Measurements from ENCODE around the gene CSTPP1. TPM values are rescaled to one million over a fixed set of nuclear protein-coding genes. Genes with fewer than 3 reads are reported as not detected.
"Not testable (repeated sequence)": the region's sequence is repeated elsewhere in the genome, so short reads cannot be mapped to it uniquely, and the experiment has no call there.

Gene CSTPP1
- total RNA-seq, 1 experiment from 2014 or later, result 88.3 TPM

DNA sequence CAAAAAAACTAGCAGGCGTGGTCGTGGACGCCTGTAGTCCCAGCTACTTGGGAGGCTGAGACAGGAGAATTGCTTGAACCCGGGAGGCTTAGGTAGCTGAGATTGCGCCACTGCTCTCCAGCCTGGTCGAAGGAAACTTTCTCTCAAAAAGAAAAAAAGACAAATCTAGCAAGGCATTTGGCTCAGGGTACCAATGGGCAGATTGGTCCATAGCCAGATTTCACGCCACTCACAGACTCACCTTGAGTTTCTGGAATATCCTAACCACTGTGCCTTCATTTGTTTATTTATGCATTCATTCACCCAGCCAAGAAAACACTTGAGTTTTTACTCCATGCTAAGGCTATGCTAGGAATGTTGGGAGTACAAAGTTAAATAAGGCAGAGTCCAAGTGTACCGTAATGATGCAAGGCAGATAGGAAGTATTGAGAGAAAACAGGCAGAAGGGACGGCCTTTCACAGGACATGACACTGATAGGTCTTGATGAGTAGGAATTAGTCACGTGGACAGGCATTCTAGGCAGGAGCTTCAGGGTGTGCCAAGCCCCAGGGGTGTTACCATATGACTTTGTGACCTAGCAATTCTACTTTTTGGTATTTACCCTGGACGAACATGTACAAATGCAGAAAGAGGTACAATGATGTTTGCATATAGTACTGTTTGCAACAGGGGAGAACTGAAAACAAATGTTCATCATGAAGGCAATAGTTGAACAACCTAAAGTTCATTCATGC, 252.7 kb downstream of the CSTPP1 start:
- H3K36me3 ChIP-seq (ENCODE audit: low read depth), result no peaks in the 10 kb centered on the region
- peaks cover 62% of the 10 kb centered on the region for H3F3A ChIP-seq (ENCODE audit: insufficient read depth, low read depth)
- H3K4me2 ChIP-seq, result peak overlapping the region; percentile 98
- H3K4me1 ChIP-seq (replicated peaks; ENCODE audit: insufficient read depth), result peaks cover 85% of the 10 kb centered on the region
- peaks cover 18% of the 10 kb centered on the region for H3K79me2 ChIP-seq (ENCODE audit: low read depth)
- intact Hi-C loops (cut with micrococcal nuclease; ENCODE audit: unreplicated experiment), result loop anchor here (1.0 kb wide), 1 partner anchor 27 kb away; no protein-coding TSS in a partner anchor
- peak; percentile 70 to 100 for DNase-seq
- H4K20me1 ChIP-seq (ENCODE audit: insufficient read depth), result peaks cover 9% of the 10 kb centered on the region
- H3K9me2 ChIP-seq (ENCODE audit: insufficient read depth), result no peaks in the 10 kb centered on the region
- no peaks in the 10 kb centered on the region for H3K27me3 ChIP-seq (ENCODE audit: insufficient read depth, low read depth)
- TF ChIP-seq, protein P1, sequence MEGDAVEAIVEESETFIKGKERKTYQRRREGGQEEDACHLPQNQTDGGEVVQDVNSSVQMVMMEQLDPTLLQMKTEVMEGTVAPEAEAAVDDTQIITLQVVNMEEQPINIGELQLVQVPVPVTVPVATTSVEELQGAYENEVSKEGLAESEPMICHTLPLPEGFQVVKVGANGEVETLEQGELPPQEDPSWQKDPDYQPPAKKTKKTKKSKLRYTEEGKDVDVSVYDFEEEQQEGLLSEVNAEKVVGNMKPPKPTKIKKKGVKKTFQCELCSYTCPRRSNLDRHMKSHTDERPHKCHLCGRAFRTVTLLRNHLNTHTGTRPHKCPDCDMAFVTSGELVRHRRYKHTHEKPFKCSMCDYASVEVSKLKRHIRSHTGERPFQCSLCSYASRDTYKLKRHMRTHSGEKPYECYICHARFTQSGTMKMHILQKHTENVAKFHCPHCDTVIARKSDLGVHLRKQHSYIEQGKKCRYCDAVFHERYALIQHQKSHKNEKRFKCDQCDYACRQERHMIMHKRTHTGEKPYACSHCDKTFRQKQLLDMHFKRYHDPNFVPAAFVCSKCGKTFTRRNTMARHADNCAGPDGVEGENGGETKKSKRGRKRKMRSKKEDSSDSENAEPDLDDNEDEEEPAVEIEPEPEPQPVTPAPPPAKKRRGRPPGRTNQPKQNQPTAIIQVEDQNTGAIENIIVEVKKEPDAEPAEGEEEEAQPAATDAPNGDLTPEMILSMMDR (conservative IDR thresholded peaks at IDR 0.05), result no peak
- TF ChIP-seq EZH2 (IDR thresholded peaks at IDR 0.05; ENCODE audit: low read depth), result no peak
- no peaks in the 10 kb centered on the region for H3K9me3 ChIP-seq (ENCODE audit: insufficient read depth, low read depth)
- no peak overlapping the region for H2AFZ ChIP-seq
- no peak overlapping the region; the same call in 1 of the 2 replicates for H3K4me3 ChIP-seq
- POLR2A ChIA-PET (ENCODE audit: unreplicated experiment), result interaction anchor here (0.6 to 1.2 kb wide), 3 partner anchors 25 to 72 kb away, joined by 3 to 15 read pairs (median 4); no protein-coding TSS in a partner anchor
- CTCF ChIA-PET, result no interaction called here
- peak overlapping the region; percentile 84 for H3K27ac ChIP-seq
- BruUV-seq (replicated peaks), result no TSS peak

DNA sequence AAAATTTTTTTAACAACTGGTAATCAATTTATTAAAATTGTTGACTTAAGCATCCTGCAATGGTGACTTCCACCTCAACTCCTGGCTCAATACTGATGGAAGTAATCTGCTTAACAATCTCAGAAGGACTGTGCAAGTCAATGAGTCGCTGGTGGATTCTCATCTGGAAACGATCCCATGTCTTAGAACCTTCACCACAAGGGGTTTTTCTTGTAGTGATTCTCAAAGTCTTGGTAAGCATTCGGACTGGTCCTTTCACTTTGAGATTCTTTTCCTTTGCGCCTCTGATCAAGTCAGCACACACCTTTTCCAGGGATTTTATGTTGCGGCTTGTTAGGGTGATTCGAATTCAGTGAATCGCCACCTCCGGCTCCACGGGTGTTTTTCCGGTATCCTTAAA, 254.6 kb downstream of the CSTPP1 start:
- peaks cover 90% of the 10 kb centered on the region for H3K4me1 ChIP-seq (replicated peaks; ENCODE audit: insufficient read depth)
- H3K9me2 ChIP-seq (ENCODE audit: insufficient read depth); H3K79me2 ChIP-seq (ENCODE audit: low read depth); H3K36me3 ChIP-seq (ENCODE audit: low read depth); H3K4me3 ChIP-seq; BruUV-seq (replicated peaks); H3K9me3 ChIP-seq (ENCODE audit: insufficient read depth, low read depth); H3K27me3 ChIP-seq (ENCODE audit: insufficient read depth, low read depth); H4K20me1 ChIP-seq (ENCODE audit: insufficient read depth); intact Hi-C loops (cut with micrococcal nuclease; ENCODE audit: unreplicated experiment); H2AFZ ChIP-seq: not testable (repeated sequence)
- CTCF ChIA-PET, result interaction anchor here (0.6 kb wide), 1 partner anchor 76 kb away, joined by 3 read pairs; no protein-coding TSS in a partner anchor
- POLR2A ChIA-PET (ENCODE audit: unreplicated experiment), result interaction anchor here (1.0 kb wide), 1 partner anchor 23 kb away, joined by 10 read pairs; the partner anchor contains the start of gene DDB2
- DNase-seq, result peak in 1 of 2 experiments; percentile 50
- peaks cover 70% of the 10 kb centered on the region for H3F3A ChIP-seq (ENCODE audit: insufficient read depth, low read depth)
- H3K4me2 ChIP-seq, result 0 out of 2 replicates have a peak overlapping the region, but pooled peaks have one; percentile 49
- peak overlapping the region; percentile 91 for H3K27ac ChIP-seq

DNA sequence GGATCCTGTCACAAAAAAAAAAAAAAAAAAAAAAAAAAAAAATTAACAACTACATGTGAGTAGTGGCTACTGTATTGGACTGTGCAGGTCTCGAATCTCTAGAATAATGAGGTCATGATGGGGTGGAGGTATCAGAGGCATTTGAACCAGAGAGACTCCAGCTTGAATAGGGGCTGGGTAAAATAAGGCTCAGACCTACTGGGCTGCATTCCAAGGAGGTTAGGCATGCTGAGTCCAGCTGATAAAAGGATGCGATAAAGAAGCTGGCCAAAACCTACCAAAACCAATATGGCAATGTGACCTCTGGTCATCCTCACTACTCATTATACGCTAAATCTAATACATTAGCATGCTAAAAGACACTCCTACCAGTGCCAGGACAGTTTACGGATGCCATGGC, 255.6 kb downstream of the CSTPP1 start:
- TF ChIP-seq EZH2 (IDR thresholded peaks at IDR 0.05; ENCODE audit: low read depth), result no peak
- TF ChIP-seq, protein P1 (conservative IDR thresholded peaks at IDR 0.05), result no peak
- CTCF ChIA-PET, result interaction anchor here (1.0 kb wide), 1 partner anchor 68 kb away, joined by 3 read pairs; no protein-coding TSS in a partner anchor
- peak; percentile 79 to 96 for DNase-seq
- no peaks in the 10 kb centered on the region for H4K20me1 ChIP-seq (ENCODE audit: insufficient read depth)
- BruUV-seq (replicated peaks), result no TSS peak
- no peak overlapping the region for H2AFZ ChIP-seq
- H3K27me3 ChIP-seq (ENCODE audit: insufficient read depth, low read depth), result no peaks in the 10 kb centered on the region
- H3F3A ChIP-seq (ENCODE audit: insufficient read depth, low read depth), result peaks cover 64% of the 10 kb centered on the region
- peak overlapping the region; percentile 49 for H3K4me2 ChIP-seq
- H3K9me3 ChIP-seq (ENCODE audit: insufficient read depth, low read depth), result no peaks in the 10 kb centered on the region
- POLR2A ChIA-PET (ENCODE audit: unreplicated experiment), result interaction anchor here (0.5 to 1.0 kb wide), 6 partner anchors 13 to 523 kb away, joined by 3 to 10 read pairs (median 6); partner anchors contain the start of genes AGBL2, DDB2 and NR1H3
- no peaks in the 10 kb centered on the region for H3K79me2 ChIP-seq (ENCODE audit: low read depth)
- no peaks in the 10 kb centered on the region for H3K36me3 ChIP-seq (ENCODE audit: low read depth)
- H3K9me2 ChIP-seq (ENCODE audit: insufficient read depth), result no peaks in the 10 kb centered on the region
- intact Hi-C loops (cut with micrococcal nuclease; ENCODE audit: unreplicated experiment), result no loop called here
- no peak overlapping the region for H3K4me3 ChIP-seq
- H3K4me1 ChIP-seq (replicated peaks; ENCODE audit: insufficient read depth), result peaks cover 83% of the 10 kb centered on the region
- peak overlapping the region; percentile 91 for H3K27ac ChIP-seq

DNA sequence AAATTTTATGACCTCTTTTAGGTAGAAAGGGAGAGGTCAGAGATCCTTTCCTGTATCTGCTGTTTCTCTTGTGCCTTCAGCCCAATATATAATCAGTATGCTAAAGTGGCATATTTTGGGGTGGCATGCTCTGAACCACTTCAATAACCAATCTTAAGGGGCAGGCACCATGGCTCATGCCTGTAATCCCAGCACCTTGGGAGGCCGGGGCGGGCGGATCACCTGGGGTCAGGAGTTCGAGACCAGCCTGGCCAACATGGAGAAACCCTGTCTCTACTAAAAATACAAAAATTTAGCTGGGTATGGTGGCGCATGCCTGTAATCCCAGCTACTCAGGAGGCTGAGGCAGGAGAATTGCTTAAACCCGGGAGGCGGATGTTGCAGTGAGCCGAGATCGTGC, 261.6 kb downstream of the CSTPP1 start:
- CTCF ChIA-PET; H3K4me3 ChIP-seq; H3K4me2 ChIP-seq; H2AFZ ChIP-seq; intact Hi-C loops (cut with micrococcal nuclease; ENCODE audit: unreplicated experiment); H3K9me3 ChIP-seq (ENCODE audit: insufficient read depth, low read depth); H3K9me2 ChIP-seq (ENCODE audit: insufficient read depth); H3K79me2 ChIP-seq (ENCODE audit: low read depth); H3K27me3 ChIP-seq (ENCODE audit: insufficient read depth, low read depth); DNase-seq; H3K36me3 ChIP-seq (ENCODE audit: low read depth); POLR2A ChIA-PET (ENCODE audit: unreplicated experiment); BruUV-seq (replicated peaks); H4K20me1 ChIP-seq (ENCODE audit: insufficient read depth); H3K27ac ChIP-seq: not testable (repeated sequence)
- Histone ChIP-seq H3K4me1 (replicated peaks; ENCODE audit: insufficient read depth) (peaks cover 25% of the 10 kb centered on the region), H3F3A (ENCODE audit: insufficient read depth, low read depth) (peaks cover 19% of the 10 kb centered on the region)
